HG02840 (cell line): Measurements from ENCODE around the gene RPS21.

Experiments used
- ATAC-seq: cut with Tn5 transposase; IDR thresholded peaks from one replicate; pipeline ENCODE4 v1.9.1; 2021; ENCODE audit warnings: mild to moderate bottlenecking, moderate library complexity, moderate number of reproducible peaks; ENCODE audit not compliant: unreplicated experiment, low FRiP score

The RPS21 gene

GRCh38 chr20:62376112-62377063 lies 10.5 kb upstream of the RPS21 start:
- no peak for ATAC-seq

GRCh38 chr20:62377064-62377461 lies 9.8 kb upstream of the RPS21 start:
- ATAC-seq = no peak

GRCh38 chr20:62377615-62378178 lies 9.2 kb upstream of the RPS21 start:
- no peak for ATAC-seq

GRCh38 chr20:62378215-62378614 lies 8.7 kb upstream of the RPS21 start:
- no peak for ATAC-seq

- ATAC-seq = no peak
Observed at GRCh38 chr20:62381202-62381797, 5.6 kb upstream of the RPS21 start.

- ATAC-seq = no peak
Observed at GRCh38 chr20:62381842-62382241, 5.1 kb upstream of the RPS21 start.

DNA sequence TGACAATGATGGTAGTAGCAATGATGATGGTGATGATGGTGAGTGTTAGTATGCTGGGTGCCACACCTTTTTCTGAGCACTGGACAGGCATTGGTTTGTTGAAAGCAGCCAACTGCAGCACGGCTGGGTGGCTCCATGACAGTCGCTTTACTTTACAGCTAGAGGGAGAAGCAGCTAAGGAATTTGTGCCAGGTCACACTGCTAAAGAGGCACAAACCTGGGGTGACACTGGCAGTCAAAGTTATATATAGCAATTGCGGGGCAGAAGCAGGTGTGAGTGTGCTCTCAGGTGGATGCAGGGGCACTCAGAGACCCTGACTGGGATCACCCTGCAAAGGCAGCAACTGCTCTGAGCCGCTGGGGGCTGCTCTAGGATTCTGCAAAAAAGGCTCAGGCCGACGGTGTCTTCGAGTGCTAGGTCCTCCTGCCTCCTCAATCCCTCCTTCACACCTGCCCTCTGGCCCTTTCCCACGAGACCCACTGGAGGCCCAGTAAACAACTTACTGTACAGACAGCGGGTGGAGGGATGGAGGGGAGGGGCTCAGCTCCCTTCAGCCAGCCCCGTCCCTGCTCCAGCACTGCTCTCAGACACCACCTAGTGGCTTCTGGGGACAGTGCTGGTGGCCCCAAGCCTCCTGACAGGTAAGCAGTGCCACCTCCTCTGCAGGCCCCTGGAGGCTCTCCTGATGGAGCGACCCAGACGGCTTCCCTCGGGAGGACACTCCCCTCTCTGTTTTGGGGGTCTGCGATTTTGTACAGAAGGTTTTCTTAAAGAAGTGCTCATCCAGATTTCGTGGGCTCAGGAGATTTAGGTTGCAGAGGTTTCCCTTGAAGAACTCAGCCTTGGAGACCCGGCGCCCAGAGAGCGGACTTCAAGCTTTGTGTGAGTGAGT lies 4.4 kb upstream of the RPS21 start:
- no peak for ATAC-seq

GRCh38 chr20:62387219-62387913 lies 463 bp downstream of the RPS21 start:
- no peak for ATAC-seq

GRCh38 chr20:62387933-62388635 lies 1.2 kb downstream of the RPS21 start:
- ATAC-seq = no peak

DNA sequence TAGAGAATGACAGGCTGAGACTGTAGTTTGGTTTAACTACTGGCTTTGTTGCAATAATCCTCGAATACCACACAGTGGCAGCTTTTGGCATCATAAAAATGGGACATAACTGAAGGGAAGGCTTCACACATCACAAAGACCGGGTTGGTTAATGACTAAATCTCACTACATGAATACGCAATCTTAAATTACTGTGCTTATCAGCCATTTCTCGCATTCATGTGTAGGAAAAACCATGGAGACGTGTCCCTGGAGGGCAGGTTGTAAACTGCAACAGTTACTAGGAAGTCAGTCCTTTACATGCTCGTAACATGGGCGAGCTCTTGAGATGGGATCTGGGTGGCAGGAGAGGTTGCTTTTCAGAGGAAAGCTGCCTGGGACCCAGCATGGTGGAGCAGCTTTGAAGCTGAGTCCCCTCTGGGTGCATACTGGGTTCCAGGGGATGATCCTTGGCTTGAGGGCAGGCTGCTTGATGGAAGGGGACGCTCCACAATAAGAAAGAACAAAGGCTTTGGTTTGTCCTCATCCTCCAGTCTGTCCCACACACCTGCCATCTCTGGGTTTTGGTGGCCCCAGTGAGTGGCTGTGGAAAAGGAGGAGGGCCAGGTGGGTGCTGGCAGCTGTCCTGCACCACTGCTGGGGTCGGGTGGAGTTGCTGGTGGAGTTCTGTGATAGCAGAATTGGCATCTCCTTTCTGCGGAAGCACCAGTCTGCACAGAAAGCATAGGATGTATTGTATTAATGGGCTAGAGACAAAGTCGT lies 2.1 kb downstream of the RPS21 start:
- no peak for ATAC-seq

DNA sequence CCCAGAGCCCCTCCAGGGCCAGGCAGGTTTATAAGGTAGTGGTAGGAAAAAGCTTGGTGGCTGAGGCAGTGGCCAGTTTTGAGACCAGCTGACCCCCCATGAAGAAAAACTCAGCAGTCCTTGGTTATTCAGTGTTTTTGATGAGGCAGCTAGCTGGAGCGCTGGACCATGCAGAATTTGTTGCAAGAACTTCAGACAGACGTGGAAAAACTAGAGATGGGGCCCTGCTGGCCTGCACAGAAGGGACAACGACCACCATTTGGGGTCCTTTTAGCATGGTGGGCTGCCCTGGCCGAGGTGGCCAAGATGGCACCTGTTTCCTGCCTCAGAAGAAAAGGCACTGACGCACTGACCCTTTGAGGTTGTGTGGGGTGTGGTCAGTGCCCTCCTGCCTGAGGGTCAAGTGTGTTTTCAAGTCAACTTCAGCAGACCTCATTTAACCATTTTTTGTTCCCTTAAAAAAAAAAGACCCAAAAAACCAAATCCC lies 2.7 kb downstream of the RPS21 start:
- ATAC-seq = no peak

GRCh38 chr20:62390317-62391164 lies 3.6 kb downstream of the RPS21 start:
- ATAC-seq = no peak

DNA sequence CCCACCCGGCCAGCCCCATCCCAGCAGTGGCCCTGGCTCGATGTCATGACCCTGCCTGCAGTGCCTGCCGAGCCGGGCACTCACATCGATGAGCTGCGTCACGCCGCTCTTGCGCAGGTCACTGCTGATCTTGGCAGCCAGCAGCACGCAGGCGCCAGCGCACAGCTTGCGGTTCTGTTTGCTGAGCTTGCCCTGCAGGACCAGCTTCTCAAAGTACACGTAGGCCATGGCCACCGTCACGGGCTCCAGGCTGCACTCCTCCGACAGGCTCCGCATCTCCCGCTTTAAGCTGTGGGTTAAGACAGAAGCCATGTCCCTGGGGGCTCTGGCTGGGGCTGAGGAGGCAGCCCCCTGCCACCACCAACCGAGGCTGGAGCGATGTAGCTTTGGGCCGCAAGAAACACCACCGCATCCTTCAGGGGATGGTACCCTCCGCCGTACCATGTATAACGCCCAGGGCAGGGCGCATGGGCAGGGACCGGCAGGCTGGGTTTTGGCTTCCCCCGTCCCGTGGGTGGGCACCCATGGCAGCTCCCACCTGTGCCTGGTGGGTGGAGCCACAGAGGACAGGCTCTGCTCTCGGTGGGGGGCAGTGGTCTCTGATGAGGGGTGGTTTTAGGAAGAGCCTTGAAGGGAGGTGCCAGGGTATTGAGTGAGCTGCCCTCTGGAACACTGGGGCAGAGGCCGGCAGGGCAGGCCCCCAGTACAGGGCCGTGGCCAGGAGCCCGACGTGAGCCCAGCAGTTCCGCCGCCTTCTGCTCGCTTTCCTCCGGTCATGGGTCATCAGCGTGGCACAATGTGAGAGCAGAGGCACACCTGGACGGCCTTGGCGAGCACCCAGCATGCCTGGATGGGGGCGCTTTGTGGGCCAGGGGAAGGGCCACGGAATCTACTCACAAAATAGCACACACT lies 4.5 kb downstream of the RPS21 start:
- ATAC-seq = no peak

GRCh38 chr20:62392077-62392418 lies 5.1 kb downstream of the RPS21 start:
- ATAC-seq = no peak

- no peak for ATAC-seq
Observed at GRCh38 chr20:62392621-62393334, 5.9 kb downstream of the RPS21 start.

DNA sequence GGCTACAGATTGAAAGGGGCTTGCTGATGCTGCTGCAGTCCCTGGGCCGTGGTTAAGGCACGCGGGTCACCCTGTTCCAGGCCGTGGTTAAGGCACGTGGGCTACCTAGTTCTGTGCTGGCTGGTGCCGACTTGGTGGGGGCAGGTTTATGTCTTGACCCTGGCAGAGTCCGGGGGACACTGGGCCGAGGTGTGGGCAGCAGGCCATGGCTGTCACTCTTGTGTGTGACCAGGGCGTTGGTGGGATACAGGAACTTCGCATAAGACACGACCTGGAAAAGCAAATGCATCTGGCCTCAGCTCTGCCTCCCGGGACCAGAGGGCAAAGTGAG lies 6.4 kb downstream of the RPS21 start:
- ATAC-seq = no peak
